ENCODE data around the gene SSR2.

Gene SSR2

GRCh38 chr1:156020293-156021092 is at the start of gene SSR2:
Gene SSR2, minus strand, starts transcription at chr1:156020951. Its CDS starts 784 bp downstream, at chr1:156020167.
- DNase-seq (ENCODE audit: low read depth), result peak; percentile 70

- no peak for DNase-seq (ENCODE audit: low read depth)
Measured at GRCh38 chr1:156070548-156070947, 49.8 kb upstream of the SSR2 start.

GRCh38 chr1:156069490-156070455 is 49.0 kb upstream of the SSR2 start:
- DNase-seq (ENCODE audit: low read depth), result no peak

- DNase-seq (ENCODE audit: low read depth), result no peak
Measured at GRCh38 chr1:156067262-156067661, 46.5 kb upstream of the SSR2 start.

- DNase-seq (ENCODE audit: low read depth), result no peak
Measured at GRCh38 chr1:156065871-156066270, 45.1 kb upstream of the SSR2 start.

GRCh38 chr1:156065212-156065611 is 44.5 kb upstream of the SSR2 start:
- DNase-seq (ENCODE audit: low read depth), result no peak

- no peak for DNase-seq (ENCODE audit: low read depth)
Measured at GRCh38 chr1:156064615-156065014, 43.9 kb upstream of the SSR2 start.

- DNase-seq (ENCODE audit: low read depth), result no peak
Measured at GRCh38 chr1:156063997-156064285, 43.2 kb upstream of the SSR2 start.

- no peak for DNase-seq (ENCODE audit: low read depth)
Measured at GRCh38 chr1:156062189-156062588, 41.4 kb upstream of the SSR2 start.

- no peak for DNase-seq (ENCODE audit: low read depth)
Measured at GRCh38 chr1:156060937-156061636, 40.3 kb upstream of the SSR2 start, which contains the start of gene RAB25. Gene RAB25, plus strand, starts transcription at chr1:156061160. Its CDS starts 241 bp downstream, at chr1:156061401.

- no peak for DNase-seq (ENCODE audit: low read depth)
Measured at GRCh38 chr1:156056326-156056849, 35.6 kb upstream of the SSR2 start.

GRCh38 chr1:156055281-156056048 is 34.7 kb upstream of the SSR2 start:
- DNase-seq (ENCODE audit: low read depth), result no peak

- peak; percentile 95 for DNase-seq (ENCODE audit: low read depth)
Measured at GRCh38 chr1:156054500-156055280, 33.9 kb upstream of the SSR2 start, which contains the start of gene LAMTOR2. Gene LAMTOR2, plus strand, starts transcription at chr1:156054782. Its CDS starts 108 bp downstream, at chr1:156054890.

- peak; percentile 82 for DNase-seq (ENCODE audit: low read depth)
Measured at GRCh38 chr1:156053768-156054499, 33.2 kb upstream of the SSR2 start, which contains the start of gene UBQLN4. Gene UBQLN4, minus strand, starts transcription at chr1:156053798. Its CDS starts 97 bp downstream, at chr1:156053701.

- DNase-seq (ENCODE audit: low read depth), result peak; percentile 65
Measured at GRCh38 chr1:156052862-156053767, 32.4 kb upstream of the SSR2 start.

- no peak for DNase-seq (ENCODE audit: low read depth)
Measured at GRCh38 chr1:156051011-156051725, 30.4 kb upstream of the SSR2 start.

GRCh38 chr1:156050376-156050775 is 29.6 kb upstream of the SSR2 start:
- DNase-seq (ENCODE audit: low read depth), result no peak
